Activated CD8-positive, alpha-beta T cell treated with anti-CD3 and anti-CD28 coated beads, Interleukin-2, amount 10 ng/mL, durations not matched to agents 7 days and 5 days (primary cell): Measurements from ENCODE around the gene SLC8B1. TPM values are rescaled to one million over a fixed set of nuclear protein-coding genes. Genes with fewer than 3 reads are reported as not detected.

ENCODE experiments used
- ATAC-seq: fragments of 150-1000 bp; cut with Tn5 transposase; one replicate; pipeline ENCODE4 v1.10.0; 2021; ENCODE audit warnings: moderate library complexity
- CTCF ChIA-PET: fragments of 350-600 bp; sonication (Branson Sonifier 250); formaldehyde crosslinking; loops from one replicate; lab custom pipeline; 2021; ENCODE audit warnings: antibody characterized with exemption; lab: Charles Lee
- POLR2A ChIA-PET: fragments of 350-600 bp; sonication (Branson Sonifier 250); formaldehyde crosslinking; loops from one replicate; lab custom pipeline; 2021; ENCODE audit warnings: antibody characterized with exemption; lab: Charles Lee
- DNase-seq: peaks from one replicate; pipeline ENCODE4 v3.0.0-alpha.2; 2020
- H3K27ac Mint-ChIP-seq: one replicate; pipeline ENCODE4 v1.8.0; 2021; ENCODE audit warnings: mild to moderate bottlenecking, mixed read lengths
- H3K27me3 Mint-ChIP-seq: one replicate; pipeline ENCODE4 v1.8.0; 2021; ENCODE audit warnings: low read depth, mixed read lengths
- H3K36me3 Mint-ChIP-seq: one replicate; pipeline ENCODE4 v1.8.0; 2021; ENCODE audit warnings: low read depth, mixed read lengths
- H3K4me1 Mint-ChIP-seq: one replicate; pipeline ENCODE4 v1.8.0; 2021; ENCODE audit warnings: low read depth, mixed read lengths
- H3K4me3 Mint-ChIP-seq: one replicate; pipeline ENCODE4 v1.8.0; 2021; ENCODE audit warnings: mild to moderate bottlenecking, mixed read lengths
- H3K9me3 Mint-ChIP-seq: one replicate; pipeline ENCODE4 v1.8.0; 2022; ENCODE audit warnings: mixed read lengths; ENCODE audit not compliant: insufficient read depth
- total RNA-seq, 2 experiments: library from RNA; stranded (reverse); gene quantifications; one replicate each; pipeline ENCODE4 v1.2.3, GENCODE V29; 2021

The SLC8B1 gene
- total RNA-seq, 2 experiments from 2014 or later: 23.8 to 24.7 TPM

DNA sequence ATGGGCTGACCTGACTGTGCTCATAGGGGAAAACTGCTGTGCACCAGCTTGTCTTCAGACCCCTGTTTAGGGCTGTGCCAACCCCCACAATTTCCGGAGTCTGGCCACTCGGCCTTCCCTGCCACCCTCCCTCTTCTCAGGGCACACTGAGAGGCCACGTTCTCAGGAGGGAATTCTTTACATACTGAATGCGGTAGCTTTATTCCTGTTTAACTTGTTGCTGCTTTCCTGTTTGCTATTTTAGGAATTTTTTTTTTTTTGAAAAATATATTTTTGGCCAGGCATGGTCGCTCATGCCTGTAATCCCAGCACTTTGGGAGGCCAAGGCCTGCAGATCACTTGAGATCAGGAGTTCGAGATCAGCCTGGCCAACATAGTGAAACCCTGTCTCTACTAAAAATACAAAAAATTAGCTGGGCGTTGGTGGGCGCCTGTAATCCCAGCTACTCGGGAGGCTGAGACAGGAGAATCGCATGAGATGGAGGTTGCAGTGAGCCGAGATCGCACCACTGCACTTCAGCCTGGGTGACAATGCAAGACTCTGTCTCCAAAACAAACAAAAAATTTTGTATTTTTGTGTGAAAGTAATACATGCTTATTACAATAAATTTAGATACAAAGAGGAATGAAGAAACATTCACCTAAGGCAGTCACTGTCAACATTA is 74.1 kb downstream of the SLC8B1 start:
- POLR2A ChIA-PET: interaction anchor here (0.6 kb wide), 1 partner anchor 16 kb away, joined by 3 read pairs; no protein-coding TSS in a partner anchor
- peaks cover 21% of the 10 kb centered on the region for H3K36me3 Mint-ChIP-seq

DNA sequence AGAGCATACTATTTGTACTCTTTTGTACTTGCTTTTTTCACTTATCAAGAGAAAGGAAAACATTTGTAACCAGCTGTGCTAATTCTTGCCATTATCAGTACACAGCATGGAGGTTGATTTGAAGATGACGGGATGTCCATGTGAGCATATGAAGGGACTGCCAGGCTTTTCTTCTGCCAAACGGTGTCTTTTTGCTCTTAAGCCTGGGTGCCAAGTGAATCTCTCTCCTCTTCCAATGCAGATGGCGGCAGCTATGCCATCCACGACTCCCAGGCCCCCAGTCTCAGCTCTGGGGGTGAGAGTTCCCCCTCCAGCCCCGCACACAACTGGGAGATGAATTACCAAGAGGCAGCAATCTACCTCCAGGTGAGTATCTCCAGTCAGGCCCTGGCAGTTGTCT is 74.8 kb downstream of the SLC8B1 start:
- ChIA-PET CTCF (interaction anchor here (1.3 to 2.4 kb wide), 2 partner anchors 10 to 27 kb away, joined by 4 to 13 read pairs; no protein-coding TSS in a partner anchor), POLR2A (interaction anchor here (0.6 kb wide), 1 partner anchor 15 kb away, joined by 3 read pairs; no protein-coding TSS in a partner anchor)
- peaks cover 45% of the 10 kb centered on the region for H3K4me1 Mint-ChIP-seq
- H3K36me3 Mint-ChIP-seq: peaks cover 18% of the 10 kb centered on the region
- H3K27ac Mint-ChIP-seq: peak overlapping the region; percentile 31
- ATAC-seq (no peak), DNase-seq (no peak)
- H3K9me3 Mint-ChIP-seq: peaks cover under 1% of the 10 kb centered on the region
- H3K4me3 Mint-ChIP-seq: no peak overlapping the region
- no peaks in the 10 kb centered on the region for H3K27me3 Mint-ChIP-seq

More for the DNA sequence above, 74.1 kb downstream of the SLC8B1 start:
- Mint-ChIP-seq H3K27ac (peak overlapping the region; percentile 31), H3K4me1 (peaks cover 47% of the 10 kb centered on the region), H3K9me3 (no peaks in the 10 kb centered on the region), H3K4me3 (no peak overlapping the region), H3K27me3 (no peaks in the 10 kb centered on the region)
- DNase-seq: no peak
- CTCF ChIA-PET: interaction anchor here (1.0 to 2.4 kb wide), 3 partner anchors 11 to 41 kb away, joined by 3 to 13 read pairs (median 4); no protein-coding TSS in a partner anchor
- no peak for ATAC-seq

DNA sequence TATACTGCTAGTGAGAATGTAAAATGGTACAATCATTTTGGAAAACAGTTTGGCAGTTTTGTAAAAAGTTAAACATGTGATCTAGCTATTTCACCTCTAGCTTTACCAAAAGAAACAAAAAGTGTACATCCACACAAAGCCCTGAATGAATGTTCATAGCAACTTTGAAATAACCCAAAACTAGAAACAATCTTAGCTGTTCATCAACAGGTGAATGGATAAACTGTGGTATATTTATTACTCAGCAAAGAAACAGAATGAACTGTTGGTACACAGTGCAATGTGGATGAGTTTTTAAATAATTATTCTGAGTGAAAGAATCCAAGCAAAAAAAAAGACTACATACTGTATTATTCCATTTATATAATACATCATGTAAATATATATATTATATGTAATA is 77.3 kb downstream of the SLC8B1 start:
- Mint-ChIP-seq H3K9me3 (peaks cover 10% of the 10 kb centered on the region), H3K4me1 (peaks cover 24% of the 10 kb centered on the region), H3K27ac (no peak overlapping the region), H3K4me3 (no peak overlapping the region), H3K27me3 (no peaks in the 10 kb centered on the region), H3K36me3 (peaks cover 15% of the 10 kb centered on the region)
- ATAC-seq (no peak), DNase-seq (no peak)
- CTCF ChIA-PET: interaction anchor here (0.9 to 1.3 kb wide), 3 partner anchors 24 to 53 kb away, joined by 3 read pairs; no protein-coding TSS in a partner anchor
- POLR2A ChIA-PET: interaction anchor here (1.5 kb wide), 1 partner anchor 35 kb away, joined by 3 read pairs; no protein-coding TSS in a partner anchor

DNA sequence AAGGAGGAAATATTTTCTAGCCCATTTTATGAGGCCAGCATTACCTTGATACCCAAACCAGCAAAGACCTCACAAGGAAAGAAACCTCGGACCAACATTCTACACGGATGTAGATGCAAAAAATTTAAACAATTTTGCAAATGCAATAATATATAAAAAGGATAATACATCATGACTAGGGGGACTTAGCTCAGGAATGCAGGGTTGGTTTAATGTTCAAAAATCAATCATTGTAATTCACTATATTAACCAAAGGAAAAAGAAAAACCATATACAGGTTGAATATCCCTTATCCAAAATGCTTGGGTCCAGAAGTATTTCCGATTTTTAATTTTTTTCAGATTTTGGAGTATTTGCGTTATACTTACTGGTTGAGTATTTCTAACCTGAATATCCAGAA is 80.6 kb downstream of the SLC8B1 start:
- CTCF ChIA-PET: interaction anchor here (0.8 to 1.3 kb wide), 2 partner anchors 16 to 81 kb away, joined by 3 read pairs; no protein-coding TSS in a partner anchor
- Mint-ChIP-seq H3K4me1 (peaks cover 3% of the 10 kb centered on the region), H3K36me3 (peaks cover 19% of the 10 kb centered on the region), H3K27me3 (no peaks in the 10 kb centered on the region), H3K4me3 (no peak overlapping the region), H3K27ac (no peak overlapping the region), H3K9me3 (peaks cover 10% of the 10 kb centered on the region)
- DNase-seq: no peak
- POLR2A ChIA-PET: no interaction called here
- ATAC-seq: no peak

DNA sequence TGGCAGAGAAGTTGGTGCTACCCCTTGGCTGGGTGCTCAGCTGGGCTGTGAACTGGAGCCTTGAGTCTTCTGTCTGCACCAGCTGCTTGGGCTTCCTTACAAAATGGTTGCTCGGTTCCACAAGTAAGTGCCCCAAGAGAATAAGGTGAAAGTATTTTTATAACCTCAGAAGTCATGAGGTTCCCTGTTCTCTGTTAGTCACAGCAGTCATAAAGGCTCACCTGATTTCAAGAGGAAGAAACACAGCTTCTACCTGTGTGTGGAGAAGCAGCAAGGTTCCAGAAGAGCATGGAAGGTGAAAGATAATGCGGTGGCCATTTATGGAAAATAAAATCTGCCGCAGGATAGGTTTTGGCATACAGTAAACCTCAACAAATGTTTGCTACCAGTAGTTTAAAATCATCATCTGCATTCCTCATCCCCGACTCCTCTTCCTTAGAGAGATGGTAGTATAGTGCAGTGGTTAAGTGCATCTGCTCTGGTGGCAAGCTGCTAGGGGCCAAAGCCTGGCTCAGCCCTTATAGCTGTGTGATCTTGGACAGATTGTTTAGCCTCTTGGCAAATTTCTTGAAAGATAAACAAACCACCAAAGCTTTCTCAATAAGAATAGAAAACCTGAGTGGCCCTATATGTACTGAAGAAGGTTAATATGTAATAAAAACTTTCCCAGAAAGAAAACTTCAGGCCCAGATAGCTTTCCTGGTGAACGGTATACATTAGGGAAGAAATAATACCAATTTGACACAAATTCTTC is 81.2 kb downstream of the SLC8B1 start:
- DNase-seq (no peak), ATAC-seq (no peak)
- Mint-ChIP-seq H3K27me3 (no peaks in the 10 kb centered on the region), H3K36me3 (peaks cover 16% of the 10 kb centered on the region), H3K4me1 (no peaks in the 10 kb centered on the region), H3K4me3 (no peak overlapping the region), H3K27ac (no peak overlapping the region), H3K9me3 (peaks cover 10% of the 10 kb centered on the region)
- CTCF ChIA-PET: interaction anchor here (0.8 to 1.3 kb wide), 2 partner anchors 16 to 80 kb away, joined by 3 read pairs; no protein-coding TSS in a partner anchor
- POLR2A ChIA-PET: no interaction called here

DNA sequence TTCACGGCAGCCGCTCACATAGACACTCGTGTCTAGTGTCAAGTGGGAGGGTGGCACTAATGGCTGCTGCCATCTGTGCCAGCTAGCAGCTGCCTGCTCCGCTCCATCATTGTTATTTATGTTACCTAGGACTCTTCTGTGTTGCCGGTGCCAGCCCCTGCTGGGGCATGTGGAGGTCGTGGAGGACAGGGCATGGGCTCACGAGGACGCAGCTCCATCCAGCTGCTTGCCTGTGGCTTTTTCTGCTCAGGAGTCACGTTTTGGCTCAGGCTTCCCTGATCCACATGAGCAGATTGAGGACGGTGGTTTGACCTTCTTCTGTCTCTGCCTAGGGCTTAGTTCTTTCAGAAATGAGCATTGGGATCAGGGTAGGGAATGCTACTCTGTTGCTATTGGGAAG is 82.4 kb downstream of the SLC8B1 start:
- no peak overlapping the region for H3K27ac Mint-ChIP-seq
- peaks cover 14% of the 10 kb centered on the region for H3K36me3 Mint-ChIP-seq
- ATAC-seq: no peak
- H3K4me3 Mint-ChIP-seq: no peak overlapping the region
- ChIA-PET POLR2A (no interaction called here), CTCF (no interaction called here)
- no peaks in the 10 kb centered on the region for H3K27me3 Mint-ChIP-seq
- peaks cover 10% of the 10 kb centered on the region for H3K9me3 Mint-ChIP-seq
- no peaks in the 10 kb centered on the region for H3K4me1 Mint-ChIP-seq
- DNase-seq: no peak

DNA sequence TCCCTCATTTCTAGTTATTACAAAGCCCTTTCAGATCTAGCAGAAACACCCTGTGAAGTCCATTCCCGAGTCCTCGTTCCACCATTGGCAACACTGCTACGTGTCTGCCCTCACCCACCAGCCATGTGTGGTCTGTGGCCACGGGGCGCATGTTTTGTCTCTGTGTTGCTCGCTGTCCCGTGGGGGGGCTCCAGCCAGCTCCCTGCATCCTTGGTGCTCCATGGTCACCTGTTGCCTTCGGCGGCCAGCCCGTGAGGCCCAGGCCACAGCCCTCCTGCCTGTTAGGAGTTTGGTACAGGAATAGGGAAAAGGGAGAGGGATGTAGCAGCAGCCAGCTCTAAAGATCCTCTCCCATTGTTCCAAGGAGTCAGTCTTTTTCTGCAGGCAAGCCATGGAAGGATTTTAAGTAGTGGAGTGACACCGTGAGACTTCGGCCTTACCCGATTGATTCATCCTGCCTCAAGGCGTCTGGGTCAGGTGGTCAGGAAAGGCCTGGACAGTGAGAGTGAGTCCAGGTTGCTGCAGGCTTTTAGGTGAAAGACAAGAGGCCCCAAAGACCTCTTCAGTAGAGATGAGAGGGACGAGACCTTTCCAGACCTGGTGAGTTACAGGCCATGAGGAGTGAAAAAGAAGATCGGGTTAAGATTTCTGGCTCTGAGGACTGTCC is 83.4 kb downstream of the SLC8B1 start:
- CTCF ChIA-PET: no interaction called here
- no peak for DNase-seq
- H3K27ac Mint-ChIP-seq: no peak overlapping the region
- no peaks in the 10 kb centered on the region for H3K27me3 Mint-ChIP-seq
- peaks cover 14% of the 10 kb centered on the region for H3K36me3 Mint-ChIP-seq
- H3K9me3 Mint-ChIP-seq: peaks cover 10% of the 10 kb centered on the region
- POLR2A ChIA-PET: interaction anchor here (0.6 kb wide), 1 partner anchor 12 kb away, joined by 3 read pairs; no protein-coding TSS in a partner anchor
- no peak overlapping the region for H3K4me3 Mint-ChIP-seq
- ATAC-seq: no peak
- H3K4me1 Mint-ChIP-seq: no peaks in the 10 kb centered on the region

DNA sequence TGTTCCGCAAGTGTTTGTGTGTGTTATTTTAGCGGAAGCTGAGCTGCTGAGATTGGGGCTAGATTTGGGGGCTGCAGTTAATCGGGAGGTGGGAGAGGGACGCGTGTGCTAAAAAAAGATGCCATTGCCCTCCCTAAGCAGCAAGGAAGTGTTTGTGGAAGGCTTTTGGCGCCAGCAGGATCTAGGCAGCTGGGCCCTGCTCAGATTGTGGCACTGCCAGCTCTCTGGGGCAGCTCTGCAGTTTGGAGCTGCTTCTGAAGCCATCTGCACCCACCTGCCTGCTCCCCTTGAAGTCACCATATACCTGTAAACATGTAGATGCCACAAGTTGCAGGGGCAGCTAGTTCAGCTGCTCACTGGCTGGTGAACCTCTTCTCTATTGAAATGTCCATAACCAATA is 84.9 kb downstream of the SLC8B1 start:
- Mint-ChIP-seq H3K27me3 (no peaks in the 10 kb centered on the region), H3K27ac (no peak overlapping the region)
- CTCF ChIA-PET: interaction anchor here (1.0 to 1.7 kb wide), 3 partner anchors 10 to 175 kb away, joined by 3 to 4 read pairs (median 4); no protein-coding TSS in a partner anchor

DNA sequence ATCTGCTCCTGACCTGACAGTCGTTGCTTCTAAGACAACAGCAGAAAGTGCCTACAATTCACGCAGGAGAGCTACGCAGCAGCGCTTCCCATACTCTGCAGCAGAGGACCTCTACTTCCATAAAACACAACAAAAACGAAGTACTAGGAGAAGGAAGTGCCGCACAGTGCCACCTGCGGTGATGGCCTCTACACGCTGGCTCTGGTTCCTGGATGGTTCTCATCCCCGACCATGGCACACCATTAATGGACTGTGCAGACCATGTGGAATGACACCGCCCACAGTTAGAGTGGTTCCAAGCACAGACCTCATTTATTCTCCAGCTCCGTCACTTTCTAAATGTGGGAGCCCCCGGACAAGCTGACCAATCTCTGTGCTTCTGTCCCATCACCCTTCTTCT is 85.4 kb downstream of the SLC8B1 start:
- no peak for DNase-seq
- Mint-ChIP-seq H3K36me3 (peaks cover 18% of the 10 kb centered on the region), H3K4me3 (no peak overlapping the region), H3K9me3 (peaks cover 3% of the 10 kb centered on the region), H3K27me3 (no peaks in the 10 kb centered on the region), H3K27ac (no peak overlapping the region), H3K4me1 (peaks cover 5% of the 10 kb centered on the region)
- ChIA-PET POLR2A (interaction anchor here (0.7 kb wide), 1 partner anchor 9 kb away, joined by 3 read pairs; no protein-coding TSS in a partner anchor), CTCF (interaction anchor here (1.0 to 1.7 kb wide), 3 partner anchors 11 to 176 kb away, joined by 3 to 4 read pairs (median 4); no protein-coding TSS in a partner anchor)
- ATAC-seq: no peak

More for the DNA sequence above, 84.9 kb downstream of the SLC8B1 start:
- Mint-ChIP-seq H3K9me3 (peaks cover 8% of the 10 kb centered on the region), H3K36me3 (peaks cover 14% of the 10 kb centered on the region), H3K4me1 (peaks cover 5% of the 10 kb centered on the region), H3K4me3 (no peak overlapping the region)
- DNase-seq (no peak), ATAC-seq (no peak)
- POLR2A ChIA-PET: interaction anchor here (0.6 to 0.8 kb wide), 3 partner anchors 9 to 27 kb away, joined by 3 read pairs; no protein-coding TSS in a partner anchor

DNA sequence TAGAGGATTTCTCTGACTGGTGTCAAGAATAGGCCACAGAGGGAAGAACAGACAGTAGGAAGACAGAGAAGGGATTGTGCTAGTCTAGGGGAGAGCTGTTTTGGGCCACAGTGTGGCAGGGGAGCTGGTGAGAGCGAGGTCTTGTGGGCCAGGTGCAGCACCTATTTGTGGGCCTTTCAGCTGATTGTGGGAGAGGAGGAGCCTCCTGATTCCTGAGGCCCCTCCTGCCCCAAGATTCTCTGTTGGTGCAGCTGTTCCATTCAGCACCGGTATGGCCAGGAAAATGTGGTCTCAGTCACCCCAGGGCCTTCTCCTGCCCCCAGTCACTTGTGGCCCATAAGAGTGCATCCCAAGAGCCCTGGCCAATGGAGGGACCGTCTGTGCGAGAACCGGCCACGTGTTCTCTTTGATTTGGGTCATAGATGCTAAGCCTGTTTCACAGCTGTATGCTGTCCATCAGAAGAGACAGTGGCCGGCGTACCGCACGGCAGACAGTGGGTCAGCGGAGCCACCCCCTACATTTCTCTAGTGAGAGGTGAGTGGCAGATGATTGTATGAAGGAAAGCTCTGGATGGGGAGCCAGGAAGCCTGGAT is 86.0 kb downstream of the SLC8B1 start:
- no peak overlapping the region for H3K27ac Mint-ChIP-seq
- H3K9me3 Mint-ChIP-seq: no peaks in the 10 kb centered on the region
- ChIA-PET CTCF (interaction anchor here (1.6 kb wide), 1 partner anchor 12 kb away, joined by 4 read pairs; no protein-coding TSS in a partner anchor), POLR2A (interaction anchor here (0.6 kb wide), 1 partner anchor 28 kb away, joined by 3 read pairs; the partner anchor contains the start of gene TPCN1)
- H3K36me3 Mint-ChIP-seq: peaks cover 17% of the 10 kb centered on the region
- no peak overlapping the region for H3K4me3 Mint-ChIP-seq
- ATAC-seq (no peak), DNase-seq (no peak)
- H3K4me1 Mint-ChIP-seq: peaks cover 5% of the 10 kb centered on the region
- H3K27me3 Mint-ChIP-seq: no peaks in the 10 kb centered on the region
